ENCODE results near the gene ZDHHC3.
"Not testable (repeated sequence)": the region's sequence is repeated elsewhere in the genome, so short reads cannot be mapped to it uniquely, and the experiment has no call there.

Gene ZDHHC3

DNA sequence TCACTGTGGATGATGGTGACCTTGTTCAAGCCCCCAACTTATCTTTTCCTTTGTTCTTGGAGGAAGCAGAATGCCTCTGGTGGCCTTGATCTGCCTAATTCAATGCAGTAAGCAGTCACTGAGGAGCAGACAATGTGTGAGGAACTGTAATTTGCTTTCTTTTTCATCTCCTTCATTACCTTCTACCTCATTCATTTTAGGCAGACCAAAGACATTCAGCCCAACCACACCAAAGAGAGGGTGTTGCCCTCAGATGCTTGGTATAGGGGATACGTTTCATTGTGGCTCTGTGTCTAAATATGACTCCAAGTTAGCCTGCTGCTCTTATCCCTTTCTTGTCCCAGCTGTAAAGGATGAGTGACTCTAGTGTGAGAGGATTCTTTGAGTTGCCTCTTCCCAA is 15.4 kb upstream of the ZDHHC3 start:
- DNase-seq (ENCODE audit: low read depth, low spot score), result no peak
- TF ChIP-seq CTCF (IDR thresholded peaks at IDR 0.05; ENCODE audit: low read depth, low read length), result no peak
- in situ Hi-C loops (cut with HindIII; ENCODE audit: low sequenced_read_pairs), result no loop called here
- no peak overlapping the region for H3K4me3 ChIP-seq (ENCODE audit: low read depth, low read length)

DNA sequence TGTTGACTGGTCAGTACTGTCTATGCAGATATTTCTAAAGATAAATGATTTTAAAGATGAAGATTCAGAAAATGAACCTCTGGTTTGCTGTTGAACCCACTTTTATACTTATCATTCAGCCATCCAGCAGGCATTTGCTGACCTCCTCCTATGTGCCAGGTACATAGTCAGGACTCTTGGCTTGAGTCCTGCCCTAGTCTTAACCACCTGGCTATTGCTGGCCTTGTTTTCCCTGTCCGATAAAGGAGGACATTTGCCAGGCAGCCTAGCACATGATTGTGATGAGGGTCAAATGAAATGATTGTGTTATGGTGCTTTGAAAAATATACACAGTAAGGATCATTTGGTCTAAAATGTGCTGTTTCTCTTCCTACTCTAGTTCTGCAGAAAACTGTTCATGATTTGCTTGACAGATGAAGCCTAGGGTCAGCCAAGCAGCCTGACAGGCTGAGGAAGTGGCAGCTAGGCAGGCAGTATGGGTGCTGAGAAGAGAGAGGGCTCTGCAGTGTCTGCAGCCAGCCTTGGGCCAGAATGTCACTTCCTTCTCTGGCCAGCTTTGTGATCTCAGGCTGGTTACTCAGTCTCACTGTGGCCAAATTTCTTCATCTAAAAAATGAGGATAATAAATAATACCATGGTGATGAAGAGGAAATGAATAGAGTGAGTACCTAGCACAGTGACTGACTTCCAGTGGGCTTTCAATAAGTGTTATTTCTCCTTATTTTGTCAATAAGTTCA is 13.8 kb upstream of the ZDHHC3 start:
- in situ Hi-C loops (cut with HindIII; ENCODE audit: low sequenced_read_pairs), result no loop called here
- no peak for DNase-seq (ENCODE audit: low read depth, low spot score)
- TF ChIP-seq CTCF (IDR thresholded peaks at IDR 0.05; ENCODE audit: low read depth, low read length), result no peak
- H3K4me3 ChIP-seq (ENCODE audit: low read depth, low read length), result no peak overlapping the region

DNA sequence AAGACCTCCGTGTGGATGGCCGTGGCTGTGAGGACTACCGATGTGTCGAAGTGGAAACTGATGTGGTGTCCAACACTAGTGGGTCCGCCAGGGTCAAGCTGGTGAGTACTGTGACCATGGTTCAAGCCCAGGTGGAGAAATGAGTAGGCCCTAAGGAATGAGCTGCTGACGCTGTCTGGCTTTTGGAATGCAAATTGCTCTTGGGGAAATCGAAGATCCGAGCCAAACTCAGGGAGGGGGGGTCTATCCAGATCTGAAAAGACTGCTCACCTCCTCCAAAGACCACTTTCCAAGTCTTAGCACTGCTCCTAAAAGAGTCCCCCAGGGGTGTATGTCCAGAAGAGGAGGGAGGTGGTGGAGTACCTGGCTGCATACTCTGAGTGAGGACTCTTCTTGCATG is 13.2 kb upstream of the ZDHHC3 start:
- in situ Hi-C loops (cut with HindIII; ENCODE audit: low sequenced_read_pairs), result no loop called here
- DNase-seq (ENCODE audit: low read depth, low spot score), result no peak
- no peak overlapping the region for H3K4me3 ChIP-seq (ENCODE audit: low read depth, low read length)
- TF ChIP-seq CTCF (IDR thresholded peaks at IDR 0.05; ENCODE audit: low read depth, low read length), result no peak

- peak; percentile 51 for TF ChIP-seq CTCF (IDR thresholded peaks at IDR 0.05; ENCODE audit: low read depth, low read length)
- H3K4me3 ChIP-seq (ENCODE audit: low read depth, low read length), result no peak overlapping the region
- in situ Hi-C loops (cut with HindIII; ENCODE audit: low sequenced_read_pairs), result no loop called here
- no peak for DNase-seq (ENCODE audit: low read depth, low spot score)
Measured at GRCh38 chr3:44988073-44988472, 12.1 kb upstream of the ZDHHC3 start.

GRCh38 chr3:44987332-44987731 is 11.4 kb upstream of the ZDHHC3 start:
- TF ChIP-seq CTCF (IDR thresholded peaks at IDR 0.05; ENCODE audit: low read depth, low read length), result no peak
- H3K4me3 ChIP-seq (ENCODE audit: low read depth, low read length), result no peak overlapping the region
- DNase-seq (ENCODE audit: low read depth, low spot score), result peak; percentile 1
- in situ Hi-C loops (cut with HindIII; ENCODE audit: low sequenced_read_pairs), result no loop called here

GRCh38 chr3:44986330-44986729 is 10.4 kb upstream of the ZDHHC3 start:
- in situ Hi-C loops (cut with HindIII; ENCODE audit: low sequenced_read_pairs); DNase-seq (ENCODE audit: low read depth, low spot score); H3K4me3 ChIP-seq (ENCODE audit: low read depth, low read length): not testable (repeated sequence)

GRCh38 chr3:44984335-44984734 is 8.4 kb upstream of the ZDHHC3 start:
- no peak for TF ChIP-seq CTCF (IDR thresholded peaks at IDR 0.05; ENCODE audit: low read depth, low read length)
- in situ Hi-C loops (cut with HindIII; ENCODE audit: low sequenced_read_pairs), result no loop called here
- H3K4me3 ChIP-seq (ENCODE audit: low read depth, low read length), result no peak overlapping the region
- no peak for DNase-seq (ENCODE audit: low read depth, low spot score)
